ENCODE results near the gene KCNJ10.

The KCNJ10 gene

GRCh38 chr1:160084771-160085321 is 14.9 kb upstream of the KCNJ10 start:
- no peak for DNase-seq (ENCODE audit: low read depth in 1 of 2, low spot score in 1 of 2)

DNA sequence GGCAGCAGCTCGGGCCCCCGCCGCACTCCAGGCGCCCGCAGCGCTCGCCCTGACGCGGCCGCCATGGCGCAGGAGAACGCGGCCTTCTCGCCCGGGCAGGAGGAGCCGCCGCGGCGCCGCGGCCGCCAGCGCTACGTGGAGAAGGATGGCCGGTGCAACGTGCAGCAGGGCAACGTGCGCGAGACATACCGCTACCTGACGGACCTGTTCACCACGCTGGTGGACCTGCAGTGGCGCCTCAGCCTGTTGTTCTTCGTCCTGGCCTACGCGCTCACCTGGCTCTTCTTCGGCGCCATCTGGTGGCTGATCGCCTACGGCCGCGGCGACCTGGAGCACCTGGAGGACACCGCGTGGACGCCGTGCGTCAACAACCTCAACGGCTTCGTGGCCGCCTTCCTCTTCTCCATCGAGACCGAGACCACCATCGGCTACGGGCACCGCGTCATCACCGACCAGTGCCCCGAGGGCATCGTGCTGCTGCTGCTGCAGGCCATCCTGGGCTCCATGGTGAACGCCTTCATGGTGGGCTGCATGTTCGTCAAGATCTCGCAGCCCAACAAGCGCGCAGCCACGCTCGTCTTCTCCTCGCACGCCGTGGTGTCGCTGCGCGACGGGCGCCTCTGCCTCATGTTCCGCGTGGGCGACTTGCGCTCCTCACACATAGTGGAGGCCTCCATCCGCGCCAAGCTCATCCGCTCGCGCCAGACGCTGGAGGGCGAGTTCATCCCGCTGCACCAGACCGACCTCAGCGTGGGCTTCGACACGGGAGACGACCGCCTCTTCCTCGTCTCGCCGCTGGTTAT is 14.2 kb upstream of the KCNJ10 start:
- peak; percentile 57 to 71 for DNase-seq (ENCODE audit: low read depth in 1 of 2, low spot score in 1 of 2)

DNA sequence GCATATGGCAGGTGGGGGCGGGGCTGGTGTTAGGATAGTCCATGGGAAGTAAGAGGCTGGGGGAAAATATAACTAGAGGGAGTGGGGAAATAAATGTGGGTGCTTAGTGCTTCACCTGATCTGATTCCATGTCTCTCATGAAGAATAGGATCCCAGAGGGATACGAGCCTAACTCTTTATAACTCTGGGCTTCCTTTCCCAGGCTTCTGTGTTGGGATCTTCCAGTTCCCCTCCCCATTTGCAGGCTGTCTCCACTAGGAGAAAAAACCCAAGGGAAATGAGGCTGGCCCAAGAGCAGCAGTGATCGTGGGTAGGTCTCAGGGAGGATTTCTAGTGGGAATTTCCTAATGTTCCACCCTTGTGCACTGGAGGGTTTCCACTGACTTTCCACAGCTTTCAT is 13.0 kb upstream of the KCNJ10 start:
- no peak for DNase-seq (ENCODE audit: low read depth in 1 of 2, low spot score in 1 of 2)

DNA sequence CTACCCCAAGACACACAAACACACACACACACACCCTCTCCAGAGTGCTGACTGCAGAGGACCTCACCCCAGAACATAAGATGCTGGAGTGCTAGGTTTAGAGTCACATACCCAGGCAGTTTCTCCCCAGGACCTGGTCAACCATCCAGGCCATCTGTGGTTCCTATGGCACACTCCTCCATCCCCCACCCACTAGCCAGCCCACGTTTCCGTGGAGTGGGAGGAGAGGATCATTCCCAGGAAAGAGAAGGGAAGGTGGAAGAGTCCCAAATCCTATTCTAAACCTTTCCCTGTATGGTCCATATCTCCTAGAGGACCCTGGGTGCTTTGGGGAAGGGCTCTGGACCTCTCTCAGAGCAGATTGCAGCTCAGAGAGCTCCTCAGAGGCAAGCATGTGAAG is 12.5 kb upstream of the KCNJ10 start:
- no peak for DNase-seq (ENCODE audit: low read depth in 1 of 2, low spot score in 1 of 2)

- no peak for DNase-seq (ENCODE audit: low read depth in 1 of 2, low spot score in 1 of 2)
These were observed 11.4 kb upstream of the KCNJ10 start, which contains the start of gene KCNJ9 for GRCh38 chr1:160081261-160081936. TSS of gene KCNJ9 (plus strand) at chr1:160081538. CDS start at chr1:160084031, 2,493 bp downstream.

GRCh38 chr1:160080381-160081100 is 10.6 kb upstream of the KCNJ10 start:
- no peak for DNase-seq (ENCODE audit: low read depth in 1 of 2, low spot score in 1 of 2)

GRCh38 chr1:160079448-160079847 is 9.5 kb upstream of the KCNJ10 start:
- no peak for DNase-seq (ENCODE audit: low read depth in 1 of 2, low spot score in 1 of 2)

- peak in 1 of 2 donors; percentile 40 for DNase-seq (ENCODE audit: low read depth in 1 of 2, low spot score in 1 of 2)
These were observed 8.7 kb upstream of the KCNJ10 start for GRCh38 chr1:160078512-160079195.

GRCh38 chr1:160077486-160077885 is 7.5 kb upstream of the KCNJ10 start:
- DNase-seq (ENCODE audit: low read depth in 1 of 2, low spot score in 1 of 2): no peak

- no peak for DNase-seq (ENCODE audit: low read depth in 1 of 2, low spot score in 1 of 2)
These were observed 6.3 kb upstream of the KCNJ10 start for GRCh38 chr1:160076295-160076694.

- no peak for DNase-seq (ENCODE audit: low read depth in 1 of 2, low spot score in 1 of 2)
These were observed 5.9 kb upstream of the KCNJ10 start for GRCh38 chr1:160075836-160076235.

DNA sequence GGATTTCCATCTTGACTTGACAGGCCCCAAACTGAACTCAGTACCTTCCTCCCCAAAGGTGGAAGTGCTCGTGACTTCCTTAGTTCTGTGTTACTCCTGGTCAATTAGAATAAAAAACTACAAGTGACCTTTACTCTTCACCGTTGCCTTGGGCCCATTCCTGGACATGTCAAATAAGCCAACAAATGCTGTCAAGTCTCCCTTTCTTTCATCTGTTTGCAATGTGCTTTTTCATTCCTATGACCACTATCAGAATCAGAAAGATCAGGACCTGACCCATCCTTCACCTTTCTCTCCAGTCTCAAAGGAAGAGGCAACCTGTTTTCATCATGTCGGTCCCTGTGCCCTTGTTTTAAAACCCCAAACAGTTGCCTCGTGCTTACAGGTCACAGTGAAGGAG is 4.9 kb upstream of the KCNJ10 start:
- no peak for DNase-seq (ENCODE audit: low read depth in 1 of 2, low spot score in 1 of 2)

DNA sequence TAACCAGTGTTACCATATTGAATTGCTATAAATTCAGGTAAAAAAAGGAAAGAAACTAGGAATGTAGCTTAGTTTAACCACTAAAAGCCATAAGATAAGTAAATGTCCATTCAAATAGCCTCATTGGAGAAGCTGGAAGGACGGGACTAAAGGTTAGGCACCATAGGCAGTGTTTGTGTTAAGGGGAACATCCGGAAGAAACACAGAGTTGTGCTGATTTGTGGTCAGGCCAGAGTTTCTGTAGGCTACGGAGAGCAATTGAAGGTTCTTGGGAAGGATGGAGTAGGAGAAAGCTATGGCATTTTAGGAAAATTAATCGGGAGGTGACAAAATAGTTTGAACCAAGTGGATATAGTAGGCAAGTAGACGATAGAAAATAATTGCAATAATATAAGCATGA is 1.3 kb upstream of the KCNJ10 start:
- DNase-seq (ENCODE audit: low read depth in 1 of 2, low spot score in 1 of 2): no peak

GRCh38 chr1:160070243-160071163 is 543 bp upstream of the KCNJ10 start:
- peak; percentile 26 to 50 for DNase-seq (ENCODE audit: low read depth in 1 of 2, low spot score in 1 of 2)

- DNase-seq (ENCODE audit: low read depth in 1 of 2, low spot score in 1 of 2): no peak
These were observed 1.7 kb downstream of the KCNJ10 start for GRCh38 chr1:160068225-160068624.

DNA sequence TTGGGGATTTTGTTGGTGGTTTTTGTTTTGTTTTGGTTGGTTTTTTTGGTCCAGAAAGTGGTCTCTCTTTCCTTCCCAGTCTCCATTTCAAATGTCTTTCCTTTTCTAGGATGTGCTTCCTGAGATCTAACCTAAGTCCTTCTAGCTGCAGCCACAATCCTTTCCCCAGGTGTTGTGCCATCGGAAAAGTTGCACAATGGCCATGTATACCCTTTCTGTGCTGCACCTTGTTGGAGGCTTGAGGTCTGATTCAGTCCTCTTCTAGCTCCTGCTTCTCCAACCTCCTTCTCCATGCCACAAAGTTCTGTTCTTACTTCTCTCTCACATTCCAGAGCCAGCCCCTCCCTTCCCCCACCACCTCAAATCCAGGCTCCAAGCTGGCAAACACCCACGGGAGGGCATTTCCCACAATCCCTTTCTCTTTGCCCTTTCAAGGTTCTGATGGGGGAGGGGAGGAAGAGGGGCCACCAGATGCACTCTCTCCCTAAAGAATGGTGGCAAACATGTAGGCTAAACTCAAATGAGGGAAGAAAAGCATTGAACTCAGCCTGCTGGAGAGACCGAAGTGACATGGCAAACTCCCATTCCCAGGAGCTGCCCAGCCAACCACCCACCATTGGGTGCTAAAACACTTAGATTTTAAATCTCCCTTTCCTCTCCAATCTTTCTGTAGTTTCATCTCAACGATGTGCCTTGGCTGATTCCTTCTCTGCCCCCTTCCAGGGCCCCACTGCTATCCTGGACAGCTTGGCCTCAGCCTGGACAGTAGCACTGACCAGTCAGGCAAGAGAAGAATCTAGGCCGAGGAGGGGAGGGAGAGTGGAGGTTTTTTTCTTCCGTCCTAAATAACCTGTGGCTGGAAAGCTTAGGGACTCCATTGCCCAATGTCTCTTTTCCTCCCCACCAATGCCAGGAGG is 2.9 kb downstream of the KCNJ10 start:
- DNase-seq (ENCODE audit: low read depth in 1 of 2, low spot score in 1 of 2): no peak

GRCh38 chr1:160064746-160065145 is 5.2 kb downstream of the KCNJ10 start:
- no peak for DNase-seq (ENCODE audit: low read depth in 1 of 2, low spot score in 1 of 2)

GRCh38 chr1:160064164-160064563 is 5.8 kb downstream of the KCNJ10 start:
- DNase-seq (ENCODE audit: low read depth in 1 of 2, low spot score in 1 of 2): no peak

DNA sequence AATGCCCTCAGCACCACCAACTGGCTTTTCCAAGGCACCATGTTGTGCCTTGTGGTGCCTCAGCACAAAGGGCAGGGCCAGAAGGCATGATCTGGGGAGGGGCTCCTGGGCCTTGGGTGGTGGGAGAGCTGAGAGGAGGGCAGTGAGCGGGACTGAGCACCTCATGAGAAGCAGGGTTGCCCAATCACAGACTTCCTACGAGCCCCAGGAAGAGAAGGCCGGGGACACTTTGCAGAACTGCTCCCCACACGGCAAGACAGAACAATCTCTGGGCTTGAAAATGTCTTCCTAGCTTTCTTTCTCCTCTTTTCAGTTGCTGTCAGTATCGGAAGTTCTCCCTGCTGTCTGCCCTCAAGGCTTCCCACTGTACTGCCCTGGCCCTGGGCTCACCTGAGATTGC is 6.8 kb downstream of the KCNJ10 start:
- no peak for DNase-seq (ENCODE audit: low read depth in 1 of 2, low spot score in 1 of 2)

Data from stimulated activated CD4-positive, alpha-beta T cell treated with anti-CD3 and anti-CD28 coated beads, Interleukin-15, amount 100 ng/mL, for 1 hour (primary cell).